H1 (cell line): ENCODE data around the gene NKAIN2. TPM values are rescaled to one million over a fixed set of nuclear protein-coding genes. Genes with fewer than 3 reads are reported as not detected.

Source experiments
- polyA plus RNA-seq, 7 experiments: library from polyadenylated mRNA; depleted of rRNA in 3 of 7; stranded (reverse) in 5 of 7; unstranded in 2 of 7; fragments of >200 nt in 5 of 7; fragments of 200-250 nt in 2 of 7; gene quantifications; 1 replicate in 5 of 7; 2 replicates in 1 of 7; 4 replicates in 1 of 7; pipeline versions ENCODE4 v1.2.1 to v1.2.3, GENCODE V29; 2011 to 2013; ENCODE audit warnings: missing spikeins in 2 of 7, mixed read lengths in 2 of 7
- total RNA-seq: library from RNA; stranded (reverse); fragmentation: NEBNext Ultra II Directional; extraction: Animal tissue kit (Norgen Biotek cat#: 25700); gene quantifications from 2 replicates; pipeline ENCODE4 v1.2.1, GENCODE V29; 2021
- TF ChIP-seq, protein P1 (sequence below): fragments of 300-600 bp; sonication (generic); IDR thresholded peaks from 2 replicates; pipeline ENCODE4 v1.7.1; 2012; ENCODE audit warnings: low read length, moderate library complexity, mild to moderate bottlenecking, inconsistent platforms; ENCODE audit not compliant: insufficient replicate concordance

The NKAIN2 gene
- total and polyA plus RNA-seq, 2 of the 8 experiments (the other 6 are each of a cell fraction or from before 2014, with no cell fraction given), result 0.20 to 0.34 TPM

DNA sequence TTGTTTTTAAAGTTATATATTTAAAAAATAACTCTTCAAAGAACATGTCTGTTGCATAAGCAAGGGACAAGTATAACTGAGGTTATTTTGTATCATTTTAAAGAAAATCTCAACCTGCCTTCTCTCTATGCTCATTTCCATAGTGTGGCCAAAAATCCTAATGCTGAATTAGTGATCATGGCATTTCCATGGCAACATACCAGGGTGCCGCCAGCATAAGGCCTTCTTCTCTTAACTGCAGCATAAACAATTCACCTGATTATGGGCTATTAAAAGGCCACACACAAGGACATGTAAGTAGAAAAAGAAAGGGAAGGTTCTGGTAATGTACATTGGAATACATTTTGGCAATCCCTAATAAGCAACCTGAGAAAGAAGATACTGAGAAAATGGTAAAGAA, 1063.5 kb downstream of the NKAIN2 start (continued):
- TF ChIP-seq, protein P1, sequence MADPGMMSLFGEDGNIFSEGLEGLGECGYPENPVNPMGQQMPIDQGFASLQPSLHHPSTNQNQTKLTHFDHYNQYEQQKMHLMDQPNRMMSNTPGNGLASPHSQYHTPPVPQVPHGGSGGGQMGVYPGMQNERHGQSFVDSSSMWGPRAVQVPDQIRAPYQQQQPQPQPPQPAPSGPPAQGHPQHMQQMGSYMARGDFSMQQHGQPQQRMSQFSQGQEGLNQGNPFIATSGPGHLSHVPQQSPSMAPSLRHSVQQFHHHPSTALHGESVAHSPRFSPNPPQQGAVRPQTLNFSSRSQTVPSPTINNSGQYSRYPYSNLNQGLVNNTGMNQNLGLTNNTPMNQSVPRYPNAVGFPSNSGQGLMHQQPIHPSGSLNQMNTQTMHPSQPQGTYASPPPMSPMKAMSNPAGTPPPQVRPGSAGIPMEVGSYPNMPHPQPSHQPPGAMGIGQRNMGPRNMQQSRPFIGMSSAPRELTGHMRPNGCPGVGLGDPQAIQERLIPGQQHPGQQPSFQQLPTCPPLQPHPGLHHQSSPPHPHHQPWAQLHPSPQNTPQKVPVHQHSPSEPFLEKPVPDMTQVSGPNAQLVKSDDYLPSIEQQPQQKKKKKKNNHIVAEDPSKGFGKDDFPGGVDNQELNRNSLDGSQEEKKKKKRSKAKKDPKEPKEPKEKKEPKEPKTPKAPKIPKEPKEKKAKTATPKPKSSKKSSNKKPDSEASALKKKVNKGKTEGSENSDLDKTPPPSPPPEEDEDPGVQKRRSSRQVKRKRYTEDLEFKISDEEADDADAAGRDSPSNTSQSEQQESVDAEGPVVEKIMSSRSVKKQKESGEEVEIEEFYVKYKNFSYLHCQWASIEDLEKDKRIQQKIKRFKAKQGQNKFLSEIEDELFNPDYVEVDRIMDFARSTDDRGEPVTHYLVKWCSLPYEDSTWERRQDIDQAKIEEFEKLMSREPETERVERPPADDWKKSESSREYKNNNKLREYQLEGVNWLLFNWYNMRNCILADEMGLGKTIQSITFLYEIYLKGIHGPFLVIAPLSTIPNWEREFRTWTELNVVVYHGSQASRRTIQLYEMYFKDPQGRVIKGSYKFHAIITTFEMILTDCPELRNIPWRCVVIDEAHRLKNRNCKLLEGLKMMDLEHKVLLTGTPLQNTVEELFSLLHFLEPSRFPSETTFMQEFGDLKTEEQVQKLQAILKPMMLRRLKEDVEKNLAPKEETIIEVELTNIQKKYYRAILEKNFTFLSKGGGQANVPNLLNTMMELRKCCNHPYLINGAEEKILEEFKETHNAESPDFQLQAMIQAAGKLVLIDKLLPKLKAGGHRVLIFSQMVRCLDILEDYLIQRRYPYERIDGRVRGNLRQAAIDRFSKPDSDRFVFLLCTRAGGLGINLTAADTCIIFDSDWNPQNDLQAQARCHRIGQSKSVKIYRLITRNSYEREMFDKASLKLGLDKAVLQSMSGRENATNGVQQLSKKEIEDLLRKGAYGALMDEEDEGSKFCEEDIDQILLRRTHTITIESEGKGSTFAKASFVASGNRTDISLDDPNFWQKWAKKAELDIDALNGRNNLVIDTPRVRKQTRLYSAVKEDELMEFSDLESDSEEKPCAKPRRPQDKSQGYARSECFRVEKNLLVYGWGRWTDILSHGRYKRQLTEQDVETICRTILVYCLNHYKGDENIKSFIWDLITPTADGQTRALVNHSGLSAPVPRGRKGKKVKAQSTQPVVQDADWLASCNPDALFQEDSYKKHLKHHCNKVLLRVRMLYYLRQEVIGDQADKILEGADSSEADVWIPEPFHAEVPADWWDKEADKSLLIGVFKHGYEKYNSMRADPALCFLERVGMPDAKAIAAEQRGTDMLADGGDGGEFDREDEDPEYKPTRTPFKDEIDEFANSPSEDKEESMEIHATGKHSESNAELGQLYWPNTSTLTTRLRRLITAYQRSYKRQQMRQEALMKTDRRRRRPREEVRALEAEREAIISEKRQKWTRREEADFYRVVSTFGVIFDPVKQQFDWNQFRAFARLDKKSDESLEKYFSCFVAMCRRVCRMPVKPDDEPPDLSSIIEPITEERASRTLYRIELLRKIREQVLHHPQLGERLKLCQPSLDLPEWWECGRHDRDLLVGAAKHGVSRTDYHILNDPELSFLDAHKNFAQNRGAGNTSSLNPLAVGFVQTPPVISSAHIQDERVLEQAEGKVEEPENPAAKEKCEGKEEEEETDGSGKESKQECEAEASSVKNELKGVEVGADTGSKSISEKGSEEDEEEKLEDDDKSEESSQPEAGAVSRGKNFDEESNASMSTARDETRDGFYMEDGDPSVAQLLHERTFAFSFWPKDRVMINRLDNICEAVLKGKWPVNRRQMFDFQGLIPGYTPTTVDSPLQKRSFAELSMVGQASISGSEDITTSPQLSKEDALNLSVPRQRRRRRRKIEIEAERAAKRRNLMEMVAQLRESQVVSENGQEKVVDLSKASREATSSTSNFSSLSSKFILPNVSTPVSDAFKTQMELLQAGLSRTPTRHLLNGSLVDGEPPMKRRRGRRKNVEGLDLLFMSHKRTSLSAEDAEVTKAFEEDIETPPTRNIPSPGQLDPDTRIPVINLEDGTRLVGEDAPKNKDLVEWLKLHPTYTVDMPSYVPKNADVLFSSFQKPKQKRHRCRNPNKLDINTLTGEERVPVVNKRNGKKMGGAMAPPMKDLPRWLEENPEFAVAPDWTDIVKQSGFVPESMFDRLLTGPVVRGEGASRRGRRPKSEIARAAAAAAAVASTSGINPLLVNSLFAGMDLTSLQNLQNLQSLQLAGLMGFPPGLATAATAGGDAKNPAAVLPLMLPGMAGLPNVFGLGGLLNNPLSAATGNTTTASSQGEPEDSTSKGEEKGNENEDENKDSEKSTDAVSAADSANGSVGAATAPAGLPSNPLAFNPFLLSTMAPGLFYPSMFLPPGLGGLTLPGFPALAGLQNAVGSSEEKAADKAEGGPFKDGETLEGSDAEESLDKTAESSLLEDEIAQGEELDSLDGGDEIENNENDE, result no peak
